GM18909 (cell line): Measurements from ENCODE around the gene TBX4.

Experiments used
- ATAC-seq: cut with Tn5 transposase; IDR thresholded peaks from one replicate; pipeline ENCODE4 v1.9.1; 2021; ENCODE audit warnings: mild to moderate bottlenecking; ENCODE audit not compliant: unreplicated experiment, poor library complexity

The TBX4 gene

DNA sequence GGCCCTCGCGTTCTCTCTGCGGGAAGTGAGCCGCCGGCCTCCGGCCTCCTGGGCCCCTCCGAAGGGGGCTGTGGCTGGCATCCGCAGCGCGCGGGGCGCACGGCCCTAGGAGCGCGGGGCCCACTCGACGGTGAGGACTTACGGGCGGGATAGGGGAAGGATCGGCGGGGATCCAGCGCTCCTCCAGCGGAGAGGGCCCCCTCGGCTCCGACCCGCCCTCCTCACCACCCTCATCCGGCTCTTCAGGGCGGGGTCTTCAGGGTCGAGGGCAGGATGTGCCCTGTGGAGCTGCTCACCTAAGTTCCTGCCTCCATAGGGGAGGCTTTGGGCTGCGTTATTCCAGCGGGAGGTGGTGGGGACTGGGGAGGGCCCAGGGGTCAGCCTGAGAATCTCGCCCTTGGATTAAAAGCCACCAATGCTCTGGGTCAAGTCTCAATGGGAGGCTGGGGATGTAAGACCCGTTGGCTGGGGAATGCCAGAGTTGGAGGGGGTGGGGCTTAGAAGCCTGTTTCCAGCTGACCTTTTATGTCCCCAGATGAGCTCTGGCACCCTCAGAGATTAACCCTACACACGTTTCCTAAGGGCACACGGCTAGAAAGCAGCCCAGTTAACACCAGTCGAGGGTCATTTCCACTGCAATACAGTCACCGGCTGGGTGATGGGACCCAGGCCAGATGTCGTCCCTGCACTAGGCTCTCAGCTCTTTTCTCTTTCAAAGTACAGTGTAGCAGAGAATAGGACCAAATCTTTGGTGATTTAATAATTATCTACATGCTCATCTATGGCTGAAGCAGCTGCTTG lies 39.2 kb upstream of the TBX4 start:
- no peak for ATAC-seq

DNA sequence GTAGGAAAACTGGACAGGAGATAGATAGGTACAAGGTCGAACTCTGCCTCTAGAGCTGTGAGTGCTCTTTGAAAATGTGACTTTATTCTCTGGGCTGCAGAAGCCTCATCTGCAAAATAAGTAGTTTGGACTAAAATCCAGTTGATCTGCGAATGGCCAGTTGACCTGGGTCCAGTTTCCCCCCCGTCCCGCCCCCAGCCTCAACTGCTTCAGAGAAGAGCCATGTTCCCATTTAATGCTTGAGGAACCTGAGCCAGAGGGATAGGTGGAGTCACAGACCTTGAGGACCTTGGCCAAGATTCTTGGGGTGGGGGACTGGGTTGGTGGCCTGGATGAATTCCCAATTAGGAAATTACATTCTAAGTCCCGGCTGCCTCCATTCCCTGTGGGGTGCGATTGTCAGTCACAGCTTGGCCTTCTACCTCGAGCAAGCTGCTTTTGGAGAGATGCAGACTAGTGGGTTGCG lies 38.5 kb upstream of the TBX4 start:
- ATAC-seq, result no peak

DNA sequence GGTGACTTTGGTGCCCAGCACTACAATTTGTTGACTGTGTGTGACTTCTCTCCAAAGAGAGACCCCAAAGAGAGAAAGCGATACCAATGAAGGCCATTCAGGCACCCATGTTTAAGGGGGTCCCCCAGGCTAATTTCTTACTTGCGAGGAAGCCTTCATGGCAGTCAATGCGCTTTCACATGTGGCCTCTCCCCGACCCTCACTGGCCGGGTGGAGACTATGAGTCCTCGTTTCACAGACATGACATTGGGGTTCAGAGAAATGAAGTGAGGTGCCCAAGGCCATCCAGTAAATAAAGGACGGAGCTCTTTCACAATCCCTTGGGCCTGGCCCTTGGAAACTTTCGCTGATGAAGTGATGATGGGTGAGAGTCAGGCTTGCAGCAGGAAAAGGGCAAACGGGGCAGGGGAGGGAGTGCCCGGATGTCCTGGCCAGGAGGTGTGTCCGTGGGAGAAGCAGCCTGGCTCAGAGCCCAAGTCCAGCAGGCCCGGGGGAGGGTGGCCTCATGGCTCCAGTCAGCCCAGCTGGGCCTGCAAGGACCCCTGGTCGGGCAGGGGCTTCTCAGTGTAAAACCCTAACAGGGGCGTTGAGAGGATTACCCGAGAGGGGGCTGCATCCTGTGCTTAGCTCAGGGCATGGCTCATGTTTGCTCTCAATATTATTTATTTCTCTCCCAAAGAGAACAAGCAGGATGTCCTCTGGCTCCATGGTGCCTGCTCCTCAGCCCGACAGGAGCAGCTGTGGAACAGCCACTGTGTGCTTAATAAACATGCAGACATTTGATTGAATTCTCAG lies 37.9 kb upstream of the TBX4 start:
- no peak for ATAC-seq

DNA sequence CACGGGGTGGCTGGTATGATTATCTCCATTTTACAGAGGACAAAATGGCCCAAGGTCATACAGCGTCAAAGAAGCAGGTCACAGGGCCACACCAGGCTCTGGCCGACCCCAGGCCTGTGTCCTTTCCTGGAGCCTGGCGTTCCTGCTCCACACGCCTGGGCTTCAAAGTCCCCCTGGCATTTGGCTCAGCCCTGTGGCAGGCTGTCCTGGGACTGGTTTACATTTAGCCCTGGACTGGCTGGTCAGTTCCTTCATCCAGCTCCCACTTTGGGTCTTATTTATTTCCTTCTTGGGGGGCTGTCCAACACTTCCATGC lies 37.3 kb upstream of the TBX4 start:
- no peak for ATAC-seq

DNA sequence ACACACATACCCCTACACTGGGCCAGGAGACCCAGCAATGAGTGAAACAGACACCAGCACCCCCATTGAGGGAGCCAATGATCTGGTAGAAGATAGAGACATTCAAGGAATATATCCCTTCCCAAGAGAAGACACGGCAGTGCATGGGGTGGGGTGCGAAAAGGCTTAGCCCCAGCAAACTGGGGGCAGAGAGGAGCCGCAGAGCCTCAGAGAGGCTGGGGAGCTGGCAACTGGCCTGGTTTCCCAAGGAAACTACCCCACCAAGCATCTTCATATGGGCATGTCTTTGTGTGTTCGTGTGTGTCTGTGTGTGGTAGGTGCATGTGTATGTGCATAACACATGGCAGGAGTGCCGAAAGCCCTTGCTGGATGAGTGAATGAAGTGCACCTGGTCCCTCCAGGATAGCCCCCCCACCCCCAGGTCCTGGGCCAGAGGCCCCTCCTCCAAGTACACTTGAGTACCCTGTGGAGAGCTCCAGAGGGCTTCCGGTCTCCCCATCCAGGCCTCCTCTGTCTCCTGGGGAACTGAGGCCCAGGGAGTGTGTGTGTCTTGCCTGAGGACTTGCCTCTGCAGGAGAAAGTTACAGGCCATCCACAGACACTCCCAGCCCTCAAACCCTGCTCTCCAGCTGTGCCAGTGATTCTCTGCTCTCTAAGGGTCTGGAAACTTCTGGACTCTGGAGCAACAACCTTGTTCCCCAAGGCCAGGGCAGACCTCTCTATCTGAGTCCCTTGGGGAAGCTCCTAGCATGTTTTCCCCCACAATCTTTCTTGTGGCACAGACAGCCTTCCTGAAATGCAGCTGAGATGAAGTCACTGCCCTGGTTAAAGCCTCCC lies 36.6 kb upstream of the TBX4 start:
- ATAC-seq, result no peak

DNA sequence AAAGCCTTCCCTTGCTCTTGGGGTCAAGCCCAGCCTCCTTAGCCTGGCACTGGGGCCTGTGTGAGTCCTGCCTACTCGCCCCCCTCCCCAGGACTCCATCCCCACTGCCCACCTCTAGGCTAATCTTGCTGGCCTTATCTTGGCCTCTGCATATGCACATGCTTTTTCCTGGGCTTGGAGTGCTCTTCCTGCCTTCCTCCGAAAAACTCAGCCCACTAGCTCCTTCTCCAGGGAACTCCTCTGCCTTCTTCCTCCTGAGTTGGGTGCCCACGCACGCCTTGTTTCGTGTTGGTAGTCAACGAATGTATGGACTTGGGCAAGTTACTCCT lies 36.0 kb upstream of the TBX4 start:
- ATAC-seq, result no peak

DNA sequence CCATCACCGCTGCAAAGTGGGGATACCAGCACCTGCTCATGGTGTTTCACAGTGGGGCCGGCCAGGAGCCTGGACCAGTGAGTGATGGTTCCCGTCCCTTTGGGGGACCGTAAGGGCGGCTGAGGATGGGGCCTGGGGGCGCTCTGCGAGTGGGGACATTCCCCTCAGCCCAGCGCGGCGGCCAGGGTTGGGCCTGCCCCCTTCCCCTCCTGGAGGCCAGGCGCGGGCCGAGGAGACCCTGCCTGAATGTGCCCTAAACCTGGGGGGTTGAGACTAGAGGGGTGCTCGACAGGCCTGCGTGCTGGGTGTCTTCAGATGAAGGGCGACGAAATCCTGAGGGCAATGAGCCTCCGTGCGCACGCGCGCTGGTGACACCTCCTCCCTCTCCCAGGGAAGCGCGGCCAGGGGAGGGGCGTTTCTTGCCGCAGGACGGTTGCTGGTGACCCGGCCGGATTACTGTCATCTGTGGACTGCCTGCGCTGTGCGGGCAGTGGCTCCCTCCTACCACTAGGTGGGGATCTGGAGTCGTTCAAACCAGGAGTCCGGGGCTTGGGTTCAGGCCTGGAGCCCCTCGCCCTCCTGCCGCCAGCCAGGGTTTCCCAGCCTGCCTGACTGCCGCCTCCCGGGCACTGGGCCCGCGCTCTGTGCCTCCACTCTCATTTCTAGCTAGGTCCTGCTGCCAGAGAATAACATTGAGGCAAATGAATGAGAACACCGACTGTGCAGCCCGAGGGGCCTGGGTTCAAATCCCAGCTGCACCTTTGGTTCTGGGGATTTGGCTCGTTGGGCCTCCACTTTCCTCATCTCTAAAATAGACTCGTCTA lies 35.5 kb upstream of the TBX4 start:
- peak; percentile 64 for ATAC-seq

DNA sequence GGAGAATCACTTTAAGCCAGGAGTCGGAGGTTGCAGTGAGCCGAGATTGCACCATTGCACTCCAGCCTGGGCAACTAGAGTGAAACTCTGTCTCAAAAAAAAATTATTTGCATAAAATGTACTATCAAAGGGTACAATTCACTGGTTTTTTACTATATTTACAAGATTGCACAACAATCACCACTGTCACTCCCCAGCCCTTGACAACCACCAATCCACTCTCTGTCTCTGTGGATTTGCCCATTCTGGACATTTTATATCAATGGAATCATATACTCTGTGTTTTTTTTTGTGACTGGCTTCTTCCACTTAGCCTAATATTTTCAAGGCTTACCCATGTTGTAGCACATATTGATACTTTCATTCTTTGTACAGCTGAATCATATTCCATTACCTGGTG lies 33.8 kb upstream of the TBX4 start:
- ATAC-seq, result no peak

DNA sequence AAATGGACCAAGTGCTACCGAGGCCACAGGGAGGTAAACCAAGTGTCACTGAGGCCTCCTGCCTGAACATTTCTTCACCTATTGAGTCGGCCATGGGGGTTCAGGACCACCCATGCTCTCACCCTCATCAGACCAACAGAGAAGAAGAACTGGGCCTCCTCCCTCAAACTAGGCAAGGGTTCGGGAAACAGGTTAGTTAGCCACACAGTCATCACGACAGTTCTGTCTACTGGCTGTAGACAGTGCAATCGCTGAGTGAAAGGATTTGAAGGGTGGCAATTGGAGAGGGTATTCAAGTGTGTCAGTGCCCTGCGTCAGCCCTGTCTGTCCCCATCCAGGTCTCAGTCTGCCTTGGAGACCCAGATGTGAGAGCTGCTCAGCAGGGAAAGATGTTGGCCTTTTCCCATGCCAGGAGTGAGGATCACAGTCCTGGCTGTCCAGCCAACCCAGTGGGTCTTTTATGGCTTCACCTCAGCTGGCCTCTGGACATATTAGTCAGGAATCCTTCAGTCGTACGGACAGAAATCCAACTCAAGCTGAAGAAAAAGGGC lies 32.7 kb upstream of the TBX4 start:
- no peak for ATAC-seq

DNA sequence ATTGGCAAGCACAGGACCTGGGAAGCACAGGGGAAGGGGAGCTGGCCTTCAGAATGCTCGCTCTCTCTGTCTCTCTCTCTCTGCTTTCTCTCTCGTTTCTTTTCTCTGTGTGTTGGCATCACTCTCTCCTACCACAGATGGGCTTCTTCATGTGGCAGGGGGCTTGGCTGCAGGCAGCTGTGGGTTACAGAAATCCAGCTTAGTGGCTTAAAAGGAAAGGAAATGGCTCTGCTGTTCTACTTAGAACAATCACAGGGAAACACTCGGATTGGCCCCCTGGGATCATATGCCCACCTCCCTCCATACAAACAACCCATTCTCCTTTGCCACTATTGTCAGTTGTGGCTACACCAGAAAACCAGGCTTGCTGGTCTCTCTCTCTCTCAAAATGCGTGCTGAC lies 32.2 kb upstream of the TBX4 start:
- ATAC-seq, result no peak

DNA sequence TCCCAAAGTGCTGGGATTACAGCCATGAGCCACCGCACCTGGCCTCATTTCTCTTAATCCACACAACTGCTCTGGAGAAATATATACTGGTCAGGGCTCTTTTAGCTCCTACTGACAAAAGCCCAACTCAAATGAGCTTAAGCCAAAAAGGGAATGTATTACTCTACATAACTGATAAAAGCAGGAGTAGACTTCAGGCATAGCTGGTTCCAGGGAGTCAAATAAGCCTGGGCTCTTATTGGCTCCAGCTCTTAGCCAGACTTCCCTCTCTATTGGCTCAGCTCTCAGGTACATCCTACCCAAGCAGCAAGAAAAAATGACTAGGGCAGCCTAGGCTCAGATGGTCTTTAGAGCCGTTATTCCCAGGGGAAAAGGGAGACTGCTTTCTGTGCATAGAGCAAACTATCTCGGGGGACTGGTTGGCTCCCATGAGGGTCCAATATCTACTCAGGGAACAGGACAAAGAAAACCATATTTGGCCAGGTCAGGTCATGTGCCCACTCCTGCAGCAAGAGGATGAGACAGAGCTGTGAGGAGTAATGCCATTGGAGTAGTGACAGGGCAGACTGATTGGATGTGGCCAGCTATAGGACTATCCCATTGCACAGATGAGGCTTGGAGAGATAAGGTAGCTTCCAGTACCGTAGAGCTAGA lies 31.4 kb upstream of the TBX4 start:
- ATAC-seq, result no peak

DNA sequence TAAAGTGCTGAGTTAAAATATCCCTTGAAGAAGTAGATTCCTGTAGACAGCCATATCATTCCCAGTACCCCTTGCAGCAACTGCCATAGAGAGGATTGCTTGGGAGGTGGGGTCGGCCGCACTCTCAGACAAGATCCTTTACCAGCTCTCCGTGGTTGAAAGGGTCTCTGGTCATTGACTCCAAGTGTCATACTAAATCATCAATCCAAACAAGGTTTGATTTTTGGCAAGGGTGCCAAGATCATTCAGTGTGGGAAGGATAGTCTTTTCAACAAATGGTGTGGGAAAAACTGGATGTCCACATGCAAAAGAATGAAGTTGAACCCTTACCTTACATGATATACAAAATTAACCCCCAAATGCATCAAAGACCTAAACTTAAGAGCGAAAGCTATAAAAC lies 30.8 kb upstream of the TBX4 start:
- ATAC-seq, result no peak

DNA sequence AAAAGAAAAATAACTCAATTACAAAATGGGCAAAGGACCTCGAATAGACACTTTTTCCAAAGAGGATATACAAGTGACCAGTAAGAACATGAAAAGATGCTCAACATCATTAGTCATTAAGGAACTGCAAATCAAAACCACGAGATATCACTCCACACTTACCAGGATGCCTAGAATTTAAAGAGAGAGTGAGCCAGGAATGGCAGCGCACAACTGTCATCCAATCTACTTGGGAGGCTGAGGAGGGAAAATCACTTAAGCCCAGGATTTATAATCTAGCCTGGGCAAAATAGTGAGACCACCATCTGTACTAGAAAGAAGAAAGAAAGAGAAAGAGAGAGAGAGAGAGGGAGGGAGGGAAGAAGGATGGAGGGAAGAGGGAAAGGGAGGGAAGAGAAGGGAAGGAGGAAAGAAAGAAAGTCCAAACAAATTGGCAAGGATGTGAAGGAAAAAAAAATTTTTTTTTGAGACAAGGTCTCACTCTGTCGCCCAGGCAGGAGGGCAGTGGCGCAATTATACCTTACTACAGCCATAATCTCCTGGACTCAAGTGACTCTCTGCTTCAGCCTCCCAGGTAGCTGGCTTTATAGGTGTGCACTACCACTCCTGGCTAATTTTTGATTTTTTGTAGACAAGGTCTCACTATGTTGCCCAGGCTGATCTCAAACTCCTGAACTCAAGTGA lies 30.0 kb upstream of the TBX4 start:
- no peak for ATAC-seq

DNA sequence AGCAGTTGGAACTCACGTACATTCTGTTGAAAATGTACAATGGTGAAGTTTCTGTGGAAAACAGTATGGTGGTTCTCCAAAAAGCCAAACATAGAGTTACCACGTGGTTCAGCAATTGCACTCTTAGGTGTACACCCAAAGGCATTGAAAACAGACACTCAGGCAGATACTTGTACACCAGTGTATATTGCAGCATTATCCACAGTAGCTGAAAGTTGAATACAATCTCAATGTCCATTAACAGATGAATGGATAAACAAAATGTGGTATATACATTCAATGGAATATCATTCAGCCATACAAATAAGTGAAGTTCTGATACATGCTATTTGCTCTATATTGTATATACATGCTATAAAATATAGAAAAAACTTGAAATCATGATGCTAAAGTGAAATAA lies 29.4 kb upstream of the TBX4 start:
- ATAC-seq, result no peak

DNA sequence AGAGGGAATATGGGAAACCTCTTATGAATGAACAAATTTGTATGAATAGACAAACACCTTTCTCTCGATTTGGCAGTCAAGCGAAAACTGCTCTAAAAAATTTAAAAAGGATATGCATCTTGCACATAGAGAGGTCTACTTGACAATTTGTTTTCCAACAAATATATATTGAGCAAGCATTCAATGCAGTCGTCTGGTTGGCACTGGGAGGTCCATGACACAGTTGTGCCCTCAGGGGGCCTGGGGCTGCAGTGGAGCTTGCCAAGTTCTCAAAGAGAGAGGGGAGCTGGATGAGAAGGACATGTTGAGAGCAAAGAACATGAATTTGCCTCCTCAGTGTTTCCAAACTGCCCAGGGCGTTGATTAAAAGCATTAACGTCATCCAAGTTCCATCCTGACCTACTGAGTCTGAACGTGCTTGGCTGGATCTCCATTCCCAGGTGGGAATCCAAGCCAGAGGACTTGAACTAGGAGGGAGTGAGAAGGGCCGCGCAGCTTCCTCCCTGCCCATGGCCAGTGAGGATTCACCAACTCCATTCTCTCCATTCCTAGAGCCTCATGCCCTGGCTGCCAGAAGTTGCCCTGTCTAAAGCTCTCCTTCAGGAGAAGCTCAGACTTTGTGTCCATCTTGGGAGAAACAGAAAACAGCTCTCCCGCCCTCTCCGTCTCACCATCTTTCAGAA lies 28.1 kb upstream of the TBX4 start:
- no peak for ATAC-seq

DNA sequence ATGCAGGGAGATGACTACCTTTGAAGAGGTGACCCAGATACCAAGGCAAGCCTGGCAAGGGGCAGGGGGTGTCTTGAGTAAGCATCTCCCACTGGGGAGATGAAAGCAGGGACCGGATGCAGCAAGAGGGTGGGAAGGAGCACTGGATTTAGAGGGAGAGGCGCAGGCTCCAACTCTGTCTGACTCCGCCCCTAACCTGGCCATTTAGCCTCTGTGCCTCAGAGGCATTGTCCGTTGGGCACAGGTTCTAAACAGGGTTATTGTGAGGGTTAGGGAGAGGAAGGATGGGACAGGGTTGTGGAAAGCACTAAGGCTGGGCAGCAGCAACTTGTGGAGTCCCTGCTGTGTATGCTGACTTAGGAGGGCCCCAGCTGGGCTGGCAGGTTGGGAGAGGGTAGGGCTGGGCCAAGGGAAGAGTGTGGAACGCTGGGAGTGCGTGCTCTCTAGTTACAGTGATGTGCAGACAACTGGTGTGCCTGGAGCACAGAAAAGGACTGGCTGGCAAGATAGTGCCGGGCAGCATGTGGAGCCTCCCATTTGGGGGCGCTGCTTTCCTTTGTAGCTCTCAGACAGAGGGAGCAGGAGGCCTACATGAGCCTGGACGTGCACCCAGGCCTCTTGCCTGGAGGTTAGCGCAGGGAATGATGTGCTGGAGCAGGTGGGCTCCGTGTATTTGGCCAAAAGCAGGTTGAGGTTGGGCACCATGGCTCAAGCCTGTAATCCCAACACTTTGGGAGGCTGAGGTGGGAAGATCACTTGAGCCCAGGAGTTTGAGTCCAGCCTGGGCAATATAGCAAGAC lies 26.3 kb upstream of the TBX4 start:
- no peak for ATAC-seq

DNA sequence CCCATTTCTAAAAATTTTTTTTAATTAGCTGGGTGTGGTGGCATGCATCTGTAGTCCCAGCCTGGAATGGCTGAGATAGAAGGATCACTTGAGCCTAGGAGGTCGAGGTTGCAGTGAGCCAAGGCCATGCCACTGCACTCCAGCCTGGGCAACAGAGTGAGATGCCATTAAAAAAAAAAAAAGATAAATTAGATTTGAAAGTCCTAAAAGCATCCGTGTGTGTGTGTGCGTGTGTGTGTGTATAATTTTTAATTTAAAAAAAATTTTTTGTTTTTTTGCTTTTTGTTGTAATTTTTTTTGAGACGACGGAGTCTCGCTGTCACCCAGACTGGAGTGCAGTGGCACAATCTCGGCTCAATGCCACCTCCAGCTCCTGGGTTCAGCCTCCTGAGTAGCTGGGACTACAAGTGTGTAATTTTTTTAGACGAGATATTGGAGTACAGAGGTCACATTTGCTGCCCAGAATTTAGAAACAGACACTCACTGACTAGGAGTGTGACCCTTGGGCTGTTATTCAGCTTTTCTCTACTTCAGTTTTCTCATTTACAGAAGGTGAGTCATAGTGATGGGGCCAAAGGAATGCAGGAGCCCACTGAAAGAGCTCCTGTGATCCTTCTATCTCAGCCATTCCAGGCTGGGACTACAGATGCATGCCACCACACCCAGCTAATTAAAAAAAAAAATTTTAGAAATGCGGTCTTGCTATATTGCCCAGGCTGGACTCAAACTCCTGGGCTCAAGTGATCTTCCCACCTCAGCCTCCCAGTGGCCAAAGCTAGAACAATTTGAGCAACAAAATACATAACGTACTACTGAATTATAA lies 25.5 kb upstream of the TBX4 start:
- ATAC-seq, result no peak
